ENCODE results near the gene STK32C.

- no peak for TF ChIP-seq CTCF (IDR thresholded peaks at IDR 0.05)
- no peak for TF ChIP-seq EZH2 (IDR thresholded peaks at IDR 0.05)
- no peak for TF ChIP-seq EZH2phosphoT487 (IDR thresholded peaks at IDR 0.05)
These were observed 34.8 kb upstream of the STK32C start for GRCh38 chr10:132342553-132342952.

All from neural progenitor cell (in vitro differentiated cells).